ENCODE data around the gene EXOC5.
"Not testable (repeated sequence)": the region's sequence is repeated elsewhere in the genome, so short reads cannot be mapped to it uniquely, and the experiment has no call there.

Gene EXOC5

GRCh38 chr14:57259672-57260071, 9.0 kb downstream of the EXOC5 start:
- H4K20me1 ChIP-seq (ENCODE audit: insufficient read depth, low read length) = peaks cover 65% of the 10 kb centered on the region
- no peak overlapping the region for H3K27ac ChIP-seq (ENCODE audit: low read length)
- H3K4me3 ChIP-seq (ENCODE audit: low read depth in 1 of 2, low read length in 2 of 2) = no peak overlapping the region
- H3K36me3 ChIP-seq (ENCODE audit: insufficient read depth, low read length) = peaks cover 35% of the 10 kb centered on the region
- H3K9me3 ChIP-seq (ENCODE audit: insufficient read depth, low read length, severe bottlenecking) = no peaks in the 10 kb centered on the region
- no peak for TF ChIP-seq EZH2 (IDR thresholded peaks at IDR 0.05; ENCODE audit: borderline replicate concordance, low read depth, low read length, severe bottlenecking)
- TF ChIP-seq, protein P1, sequence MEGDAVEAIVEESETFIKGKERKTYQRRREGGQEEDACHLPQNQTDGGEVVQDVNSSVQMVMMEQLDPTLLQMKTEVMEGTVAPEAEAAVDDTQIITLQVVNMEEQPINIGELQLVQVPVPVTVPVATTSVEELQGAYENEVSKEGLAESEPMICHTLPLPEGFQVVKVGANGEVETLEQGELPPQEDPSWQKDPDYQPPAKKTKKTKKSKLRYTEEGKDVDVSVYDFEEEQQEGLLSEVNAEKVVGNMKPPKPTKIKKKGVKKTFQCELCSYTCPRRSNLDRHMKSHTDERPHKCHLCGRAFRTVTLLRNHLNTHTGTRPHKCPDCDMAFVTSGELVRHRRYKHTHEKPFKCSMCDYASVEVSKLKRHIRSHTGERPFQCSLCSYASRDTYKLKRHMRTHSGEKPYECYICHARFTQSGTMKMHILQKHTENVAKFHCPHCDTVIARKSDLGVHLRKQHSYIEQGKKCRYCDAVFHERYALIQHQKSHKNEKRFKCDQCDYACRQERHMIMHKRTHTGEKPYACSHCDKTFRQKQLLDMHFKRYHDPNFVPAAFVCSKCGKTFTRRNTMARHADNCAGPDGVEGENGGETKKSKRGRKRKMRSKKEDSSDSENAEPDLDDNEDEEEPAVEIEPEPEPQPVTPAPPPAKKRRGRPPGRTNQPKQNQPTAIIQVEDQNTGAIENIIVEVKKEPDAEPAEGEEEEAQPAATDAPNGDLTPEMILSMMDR (IDR thresholded peaks at IDR 0.05; ENCODE audit: borderline replicate concordance, extremely low read depth, low read length, poor library complexity, severe bottlenecking) = no peak
- no peaks in the 10 kb centered on the region for H3K4me1 ChIP-seq (ENCODE audit: insufficient read depth, low read length)
- peaks cover 98% of the 10 kb centered on the region for H3K79me2 ChIP-seq (ENCODE audit: insufficient read depth, low read length)
- H3K9ac ChIP-seq (ENCODE audit: low read depth, low read length) = no peak overlapping the region
- ATAC-seq (ENCODE audit: insufficient read depth, low read depth) (no peak), DNase-seq (no peak)
- H3K4me2 ChIP-seq (ENCODE audit: insufficient read depth, low read length) = no peak overlapping the region
- H3K27me3 ChIP-seq (ENCODE audit: insufficient read depth, low read length, poor library complexity) = no peaks in the 10 kb centered on the region
- no peak overlapping the region for H2AFZ ChIP-seq (ENCODE audit: low read depth, low read length)

DNA sequence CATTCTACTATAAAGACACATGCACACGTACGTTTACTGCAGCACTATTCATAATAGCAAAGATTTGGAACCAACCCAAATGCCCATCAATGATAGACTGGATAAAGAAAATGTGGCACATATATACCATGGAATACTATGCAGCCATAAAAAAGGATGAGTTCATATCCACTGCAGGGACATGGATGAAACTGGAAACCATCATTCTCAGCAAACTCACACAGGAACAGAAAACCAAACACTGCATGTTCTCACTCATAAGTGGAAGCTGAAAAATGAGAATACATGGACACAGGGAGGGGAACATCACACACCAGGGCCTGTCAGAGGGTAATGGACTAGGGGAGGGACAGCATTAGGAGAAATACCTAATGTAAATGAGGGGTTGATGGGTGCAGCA, 10.5 kb downstream of the EXOC5 start:
- not testable (repeated sequence) for H3K4me2 ChIP-seq (ENCODE audit: insufficient read depth, low read length); ATAC-seq (ENCODE audit: insufficient read depth, low read depth); H3K27ac ChIP-seq (ENCODE audit: low read length); H3K4me1 ChIP-seq (ENCODE audit: insufficient read depth, low read length); H3K4me3 ChIP-seq (ENCODE audit: low read depth in 1 of 2, low read length in 2 of 2); H2AFZ ChIP-seq (ENCODE audit: low read depth, low read length); DNase-seq; H3K27me3 ChIP-seq (ENCODE audit: insufficient read depth, low read length, poor library complexity); H3K9ac ChIP-seq (ENCODE audit: low read depth, low read length); H3K9me3 ChIP-seq (ENCODE audit: insufficient read depth, low read length, severe bottlenecking)
- peaks cover 98% of the 10 kb centered on the region for H3K79me2 ChIP-seq (ENCODE audit: insufficient read depth, low read length)
- H4K20me1 ChIP-seq (ENCODE audit: insufficient read depth, low read length) = peaks cover 63% of the 10 kb centered on the region
- peaks cover 36% of the 10 kb centered on the region for H3K36me3 ChIP-seq (ENCODE audit: insufficient read depth, low read length)

- H2AFZ ChIP-seq (ENCODE audit: low read depth, low read length) = no peak overlapping the region
- ATAC-seq (ENCODE audit: insufficient read depth, low read depth) (no peak), DNase-seq (no peak)
- H3K9me3 ChIP-seq (ENCODE audit: insufficient read depth, low read length, severe bottlenecking) = no peaks in the 10 kb centered on the region
- TF ChIP-seq EZH2 (IDR thresholded peaks at IDR 0.05; ENCODE audit: borderline replicate concordance, low read depth, low read length, severe bottlenecking) = no peak
- TF ChIP-seq, protein P1 (IDR thresholded peaks at IDR 0.05; ENCODE audit: borderline replicate concordance, extremely low read depth, low read length, poor library complexity, severe bottlenecking) = no peak
- H3K27me3 ChIP-seq (ENCODE audit: insufficient read depth, low read length, poor library complexity) = no peaks in the 10 kb centered on the region
- no peak overlapping the region for H3K4me2 ChIP-seq (ENCODE audit: insufficient read depth, low read length)
- H3K27ac ChIP-seq (ENCODE audit: low read length) = no peak overlapping the region
- H3K4me1 ChIP-seq (ENCODE audit: insufficient read depth, low read length) = no peaks in the 10 kb centered on the region
- no peak overlapping the region for H3K4me3 ChIP-seq (ENCODE audit: low read depth in 1 of 2, low read length in 2 of 2)
- peaks cover 70% of the 10 kb centered on the region for H4K20me1 ChIP-seq (ENCODE audit: insufficient read depth, low read length)
- H3K36me3 ChIP-seq (ENCODE audit: insufficient read depth, low read length) = peaks cover 31% of the 10 kb centered on the region
- peaks cover 100% of the 10 kb centered on the region for H3K79me2 ChIP-seq (ENCODE audit: insufficient read depth, low read length)
- no peak overlapping the region for H3K9ac ChIP-seq (ENCODE audit: low read depth, low read length)
Measured at GRCh38 chr14:57254884-57255283, 13.8 kb downstream of the EXOC5 start.

GRCh38 chr14:57246933-57247657, 21.6 kb downstream of the EXOC5 start:
- TF ChIP-seq EZH2 (IDR thresholded peaks at IDR 0.05; ENCODE audit: borderline replicate concordance, low read depth, low read length, severe bottlenecking) = no peak
- TF ChIP-seq, protein P1 (IDR thresholded peaks at IDR 0.05; ENCODE audit: borderline replicate concordance, extremely low read depth, low read length, poor library complexity, severe bottlenecking) = no peak

More at GRCh38 chr14:57246933-57247657, 21.6 kb downstream of the EXOC5 start:
- Histone ChIP-seq H3K79me2 (ENCODE audit: insufficient read depth, low read length) (peaks cover 40% of the 10 kb centered on the region), H3K9ac (ENCODE audit: low read depth, low read length) (no peak overlapping the region), H3K27ac (ENCODE audit: low read length) (no peak overlapping the region), H3K27me3 (ENCODE audit: insufficient read depth, low read length, poor library complexity) (no peaks in the 10 kb centered on the region), H3K4me3 (ENCODE audit: low read depth in 1 of 2, low read length in 2 of 2) (no peak overlapping the region), H3K4me1 (ENCODE audit: insufficient read depth, low read length) (no peaks in the 10 kb centered on the region), H4K20me1 (ENCODE audit: insufficient read depth, low read length) (peaks cover 23% of the 10 kb centered on the region), H2AFZ (ENCODE audit: low read depth, low read length) (no peak overlapping the region), H3K36me3 (ENCODE audit: insufficient read depth, low read length) (peaks cover 37% of the 10 kb centered on the region), H3K9me3 (ENCODE audit: insufficient read depth, low read length, severe bottlenecking) (no peaks in the 10 kb centered on the region), H3K4me2 (ENCODE audit: insufficient read depth, low read length) (no peak overlapping the region)
- no peak for DNase-seq
- no peak for ATAC-seq (ENCODE audit: insufficient read depth, low read depth)

All from DND-41 (cell line).